Measurements from ENCODE around the gene CTDNEP1.

DNA sequence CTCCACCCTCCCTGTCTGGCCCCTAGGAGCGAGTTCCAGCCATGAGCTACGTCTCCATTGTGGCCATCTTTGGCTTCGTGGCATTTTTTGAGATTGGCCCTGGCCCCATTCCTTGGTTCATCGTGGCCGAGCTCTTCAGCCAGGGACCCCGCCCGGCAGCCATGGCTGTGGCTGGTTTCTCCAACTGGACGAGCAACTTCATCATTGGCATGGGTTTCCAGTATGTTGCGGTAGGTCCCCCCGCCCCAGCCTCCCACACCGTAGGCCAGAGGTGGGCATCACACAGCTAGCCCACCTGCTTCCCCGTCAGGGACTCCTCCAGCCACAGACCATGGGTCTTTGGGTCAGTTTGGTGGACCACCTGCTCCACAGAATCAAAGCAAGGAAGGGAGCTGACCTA, 34.1 kb upstream of the CTDNEP1 start:
- TF ChIP-seq, protein P1, sequence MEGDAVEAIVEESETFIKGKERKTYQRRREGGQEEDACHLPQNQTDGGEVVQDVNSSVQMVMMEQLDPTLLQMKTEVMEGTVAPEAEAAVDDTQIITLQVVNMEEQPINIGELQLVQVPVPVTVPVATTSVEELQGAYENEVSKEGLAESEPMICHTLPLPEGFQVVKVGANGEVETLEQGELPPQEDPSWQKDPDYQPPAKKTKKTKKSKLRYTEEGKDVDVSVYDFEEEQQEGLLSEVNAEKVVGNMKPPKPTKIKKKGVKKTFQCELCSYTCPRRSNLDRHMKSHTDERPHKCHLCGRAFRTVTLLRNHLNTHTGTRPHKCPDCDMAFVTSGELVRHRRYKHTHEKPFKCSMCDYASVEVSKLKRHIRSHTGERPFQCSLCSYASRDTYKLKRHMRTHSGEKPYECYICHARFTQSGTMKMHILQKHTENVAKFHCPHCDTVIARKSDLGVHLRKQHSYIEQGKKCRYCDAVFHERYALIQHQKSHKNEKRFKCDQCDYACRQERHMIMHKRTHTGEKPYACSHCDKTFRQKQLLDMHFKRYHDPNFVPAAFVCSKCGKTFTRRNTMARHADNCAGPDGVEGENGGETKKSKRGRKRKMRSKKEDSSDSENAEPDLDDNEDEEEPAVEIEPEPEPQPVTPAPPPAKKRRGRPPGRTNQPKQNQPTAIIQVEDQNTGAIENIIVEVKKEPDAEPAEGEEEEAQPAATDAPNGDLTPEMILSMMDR (IDR thresholded peaks at IDR 0.05; ENCODE audit: low read depth, low read length) = no peak
- no peak for TF ChIP-seq EZH2phosphoT487 (IDR thresholded peaks at IDR 0.05; ENCODE audit: low read depth)

Data from OCI-LY3 (cell line).